ENCODE data around the gene ATMIN. TPM values are rescaled to one million over a fixed set of nuclear protein-coding genes. Genes with fewer than 3 reads are reported as not detected.

ATMIN gene
- total RNA-seq, 1 experiment from 2014 or later, result 28.4 TPM

DNA sequence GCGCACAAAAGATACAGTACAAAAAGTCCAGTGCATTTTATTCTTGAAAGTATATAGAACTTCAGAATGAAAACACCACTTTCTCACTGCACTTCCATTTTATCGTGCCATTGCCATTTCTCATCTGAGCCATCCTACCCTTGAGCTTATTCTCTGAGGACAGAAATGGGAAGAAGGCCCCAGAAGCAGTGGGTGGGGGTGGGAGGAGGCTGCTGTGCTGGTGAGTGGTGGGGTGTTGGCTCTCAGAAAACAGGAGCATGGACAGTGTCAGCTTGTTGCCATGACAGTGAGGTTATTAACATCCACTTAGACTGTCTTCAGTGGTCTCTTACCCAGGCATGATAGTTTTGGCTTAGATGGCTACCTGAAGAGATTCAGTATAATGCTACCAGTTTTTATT lies 4.5 kb downstream of the ATMIN start:
- CTCF ChIA-PET, result no interaction called here
- Histone ChIP-seq H3K4me1 (ENCODE audit: control insufficient read depth, insufficient read depth, low read length) (no peaks in the 10 kb centered on the region; the same call in 1 of the 2 replicates), H3K4me3 (ENCODE audit: low read depth in 2 of 2, low read length in 2 of 2) (no peak overlapping the region), H3K27ac (ENCODE audit: low read length) (no peak overlapping the region), H3K36me3 (ENCODE audit: control insufficient read depth, insufficient read depth, low read length) (peaks cover 10% of the 10 kb centered on the region), H3K9me3 (ENCODE audit: control insufficient read depth, insufficient read depth, low read depth, low read length) (no peaks in the 10 kb centered on the region), H3K27me3 (ENCODE audit: control insufficient read depth, insufficient read depth, low read length) (no peaks in the 10 kb centered on the region)
- POLR2A ChIA-PET, result interaction anchor here (0.6 kb wide), 1 partner anchor 52 kb away, joined by 10 read pairs; no protein-coding TSS in a partner anchor
- TF ChIP-seq POLR2AphosphoS5 (IDR thresholded peaks at IDR 0.05; ENCODE audit: low read depth, low read length), result no peak
- TF ChIP-seq, protein P1, sequence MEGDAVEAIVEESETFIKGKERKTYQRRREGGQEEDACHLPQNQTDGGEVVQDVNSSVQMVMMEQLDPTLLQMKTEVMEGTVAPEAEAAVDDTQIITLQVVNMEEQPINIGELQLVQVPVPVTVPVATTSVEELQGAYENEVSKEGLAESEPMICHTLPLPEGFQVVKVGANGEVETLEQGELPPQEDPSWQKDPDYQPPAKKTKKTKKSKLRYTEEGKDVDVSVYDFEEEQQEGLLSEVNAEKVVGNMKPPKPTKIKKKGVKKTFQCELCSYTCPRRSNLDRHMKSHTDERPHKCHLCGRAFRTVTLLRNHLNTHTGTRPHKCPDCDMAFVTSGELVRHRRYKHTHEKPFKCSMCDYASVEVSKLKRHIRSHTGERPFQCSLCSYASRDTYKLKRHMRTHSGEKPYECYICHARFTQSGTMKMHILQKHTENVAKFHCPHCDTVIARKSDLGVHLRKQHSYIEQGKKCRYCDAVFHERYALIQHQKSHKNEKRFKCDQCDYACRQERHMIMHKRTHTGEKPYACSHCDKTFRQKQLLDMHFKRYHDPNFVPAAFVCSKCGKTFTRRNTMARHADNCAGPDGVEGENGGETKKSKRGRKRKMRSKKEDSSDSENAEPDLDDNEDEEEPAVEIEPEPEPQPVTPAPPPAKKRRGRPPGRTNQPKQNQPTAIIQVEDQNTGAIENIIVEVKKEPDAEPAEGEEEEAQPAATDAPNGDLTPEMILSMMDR (IDR thresholded peaks at IDR 0.05), result no peak
- no peak for TF ChIP-seq TCF7L2 (IDR thresholded peaks at IDR 0.05; ENCODE audit: low read depth, low read length)
- TF ChIP-seq, protein P2, sequence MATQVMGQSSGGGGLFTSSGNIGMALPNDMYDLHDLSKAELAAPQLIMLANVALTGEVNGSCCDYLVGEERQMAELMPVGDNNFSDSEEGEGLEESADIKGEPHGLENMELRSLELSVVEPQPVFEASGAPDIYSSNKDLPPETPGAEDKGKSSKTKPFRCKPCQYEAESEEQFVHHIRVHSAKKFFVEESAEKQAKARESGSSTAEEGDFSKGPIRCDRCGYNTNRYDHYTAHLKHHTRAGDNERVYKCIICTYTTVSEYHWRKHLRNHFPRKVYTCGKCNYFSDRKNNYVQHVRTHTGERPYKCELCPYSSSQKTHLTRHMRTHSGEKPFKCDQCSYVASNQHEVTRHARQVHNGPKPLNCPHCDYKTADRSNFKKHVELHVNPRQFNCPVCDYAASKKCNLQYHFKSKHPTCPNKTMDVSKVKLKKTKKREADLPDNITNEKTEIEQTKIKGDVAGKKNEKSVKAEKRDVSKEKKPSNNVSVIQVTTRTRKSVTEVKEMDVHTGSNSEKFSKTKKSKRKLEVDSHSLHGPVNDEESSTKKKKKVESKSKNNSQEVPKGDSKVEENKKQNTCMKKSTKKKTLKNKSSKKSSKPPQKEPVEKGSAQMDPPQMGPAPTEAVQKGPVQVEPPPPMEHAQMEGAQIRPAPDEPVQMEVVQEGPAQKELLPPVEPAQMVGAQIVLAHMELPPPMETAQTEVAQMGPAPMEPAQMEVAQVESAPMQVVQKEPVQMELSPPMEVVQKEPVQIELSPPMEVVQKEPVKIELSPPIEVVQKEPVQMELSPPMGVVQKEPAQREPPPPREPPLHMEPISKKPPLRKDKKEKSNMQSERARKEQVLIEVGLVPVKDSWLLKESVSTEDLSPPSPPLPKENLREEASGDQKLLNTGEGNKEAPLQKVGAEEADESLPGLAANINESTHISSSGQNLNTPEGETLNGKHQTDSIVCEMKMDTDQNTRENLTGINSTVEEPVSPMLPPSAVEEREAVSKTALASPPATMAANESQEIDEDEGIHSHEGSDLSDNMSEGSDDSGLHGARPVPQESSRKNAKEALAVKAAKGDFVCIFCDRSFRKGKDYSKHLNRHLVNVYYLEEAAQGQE (IDR thresholded peaks at IDR 0.05; ENCODE audit: insufficient read depth in 1 of 2, low read depth in 2 of 2, low read length in 1 of 2), result no peak
- no peak for TF ChIP-seq SIN3A (IDR thresholded peaks at IDR 0.05; ENCODE audit: borderline replicate concordance, insufficient read depth, low read depth, low read length)
- ATAC-seq, result no peak
- intact Hi-C loops (cut with micrococcal nuclease; ENCODE audit: unreplicated experiment), result no loop called here
- no peak for DNase-seq (ENCODE audit: low read depth, low spot score)
- in situ Hi-C loops (cut with HindIII; ENCODE audit: low pct_unique_long_range_greater_than_20kb, low sequenced_read_pairs), result no loop called here
- BruUV-seq (replicated peaks), result no TSS peak

GRCh38 chr16:81040842-81041241 lies 5.2 kb downstream of the ATMIN start:
- no TSS peak for BruUV-seq (replicated peaks)
- TF ChIP-seq TCF7L2 (IDR thresholded peaks at IDR 0.05; ENCODE audit: low read depth, low read length) (no peak), SIN3A (IDR thresholded peaks at IDR 0.05; ENCODE audit: borderline replicate concordance, insufficient read depth, low read depth, low read length) (no peak), POLR2AphosphoS5 (IDR thresholded peaks at IDR 0.05; ENCODE audit: low read depth, low read length) (no peak)
- TF ChIP-seq, protein P2 (IDR thresholded peaks at IDR 0.05; ENCODE audit: insufficient read depth in 1 of 2, low read depth in 2 of 2, low read length in 1 of 2), result no peak
- TF ChIP-seq, protein P1 (IDR thresholded peaks at IDR 0.05), result no peak

More at GRCh38 chr16:81040842-81041241, 5.2 kb downstream of the ATMIN start:
- H3K9me3 ChIP-seq (ENCODE audit: control insufficient read depth, insufficient read depth, low read depth, low read length), result no peaks in the 10 kb centered on the region
- ATAC-seq (no peak), DNase-seq (ENCODE audit: low read depth, low spot score) (no peak)
- in situ Hi-C loops (cut with HindIII; ENCODE audit: low pct_unique_long_range_greater_than_20kb, low sequenced_read_pairs) (no loop called here), intact Hi-C loops (cut with micrococcal nuclease; ENCODE audit: unreplicated experiment) (no loop called here)
- ChIA-PET POLR2A (no interaction called here), CTCF (no interaction called here)
- peaks cover 10% of the 10 kb centered on the region for H3K36me3 ChIP-seq (ENCODE audit: control insufficient read depth, insufficient read depth, low read length)
- H3K4me3 ChIP-seq (ENCODE audit: low read depth in 2 of 2, low read length in 2 of 2), result no peak overlapping the region
- no peaks in the 10 kb centered on the region for H3K27me3 ChIP-seq (ENCODE audit: control insufficient read depth, insufficient read depth, low read length)
- no peak overlapping the region for H3K27ac ChIP-seq (ENCODE audit: low read length)
- H3K4me1 ChIP-seq (ENCODE audit: control insufficient read depth, insufficient read depth, low read length), result no peaks in the 10 kb centered on the region; the same call in 1 of the 2 replicates

Measured in Panc1 (cell line).